SU-DHL-6 (cell line): ENCODE measurements around the gene C19orf67.

Source experiments
- H2AFZ ChIP-seq: fragments of 200-600 bp; sonication (generic); 2 replicates; pipeline ENCODE4 v1.6.1; 2014; ENCODE audit warnings: low read depth, mild to moderate bottlenecking, moderate library complexity, mixed read lengths, antibody characterized with exemption, low read length; ENCODE audit not compliant: severe bottlenecking
- H3F3A ChIP-seq: fragments of 200-600 bp; shearing (Covaris generic); 2 replicates; pipeline ENCODE4 v1.6.0; 2016; ENCODE audit warnings: antibody characterized with exemption, mild to moderate bottlenecking; ENCODE audit not compliant: insufficient read depth
- H3K27ac ChIP-seq: fragments of 200-600 bp; sonication (generic); 2 replicates; pipeline ENCODE4 v1.5.1; 2016; ENCODE audit warnings: low read depth, mild to moderate bottlenecking, low read length, moderate library complexity, mixed read lengths
- H3K27me3 ChIP-seq: fragments of 200-600 bp; sonication (generic), shearing (Covaris generic); 2 replicates; pipeline ENCODE4 v1.6.0; 2014; ENCODE audit warnings: mild to moderate bottlenecking, low read length
- H3K36me3 ChIP-seq: fragments of 200-600 bp; sonication (generic); 2 replicates; pipeline ENCODE4 v1.6.1; 2014; ENCODE audit warnings: mild to moderate bottlenecking, low read length, mixed read lengths
- H3K4me2 ChIP-seq: fragments of 300-600, 200-600 bp; shearing (Covaris generic), sonication (generic); 2 replicates; pipeline ENCODE4 v1.6.0; 2014; ENCODE audit warnings: low read length, low read depth, mild to moderate bottlenecking; ENCODE audit not compliant: poor library complexity, severe bottlenecking
- H3K4me3 ChIP-seq: fragments of 200-600 bp; sonication (generic); 2 replicates; pipeline ENCODE4 v1.5.1; 2014; ENCODE audit warnings: antibody characterized with exemption, low read length, mild to moderate bottlenecking, mixed read lengths; ENCODE audit not compliant: insufficient read depth, poor library complexity, severe bottlenecking
- H3K79me2 ChIP-seq: fragments of 200-600 bp; sonication (generic); 2 replicates; pipeline ENCODE4 v1.6.1; 2014; ENCODE audit warnings: mild to moderate bottlenecking, low read length, moderate library complexity; ENCODE audit not compliant: insufficient read depth
- H3K9ac ChIP-seq: fragments of 200-600 bp; sonication (generic); 2 replicates; pipeline ENCODE4 v1.7.0; 2014; ENCODE audit warnings: mild to moderate bottlenecking, low read length
- H3K9me2 ChIP-seq: fragments of 200-600 bp; sonication (generic); replicated peaks from 2 replicates; pipeline ENCODE4 v1.6.1; 2014; ENCODE audit warnings: low read length; ENCODE audit not compliant: insufficient read depth
- H3K9me3 ChIP-seq: fragments of 200-600 bp; sonication (generic); 2 replicates; pipeline ENCODE4 v1.6.1; 2014; ENCODE audit warnings: low read length, mixed read lengths; ENCODE audit not compliant: insufficient read depth
- H4K20me1 ChIP-seq: fragments of 200-600 bp; sonication (generic); 2 replicates; pipeline ENCODE4 v1.6.1; 2014; ENCODE audit warnings: low read depth, mild to moderate bottlenecking, antibody characterized with exemption, low read length, moderate library complexity, mixed read lengths
- CTCF ChIP-seq: fragments of 200-600 bp; sonication (generic); IDR thresholded peaks from one replicate; pipeline ENCODE4 v1.5.1; 2017; ENCODE audit warnings: antibody characterized with exemption, mild to moderate bottlenecking, low read length, moderate library complexity; ENCODE audit not compliant: insufficient read depth, poor library complexity, severe bottlenecking
- EZH2phosphoT487 ChIP-seq: fragments of 200-600 bp; sonication (generic), shearing (Covaris generic); conservative IDR thresholded peaks from 2 replicates; pipeline ENCODE4 v1.6.1; 2018; ENCODE audit warnings: mild to moderate bottlenecking, antibody characterized with exemption, low read length, moderate library complexity, mixed read lengths

The C19orf67 gene

DNA sequence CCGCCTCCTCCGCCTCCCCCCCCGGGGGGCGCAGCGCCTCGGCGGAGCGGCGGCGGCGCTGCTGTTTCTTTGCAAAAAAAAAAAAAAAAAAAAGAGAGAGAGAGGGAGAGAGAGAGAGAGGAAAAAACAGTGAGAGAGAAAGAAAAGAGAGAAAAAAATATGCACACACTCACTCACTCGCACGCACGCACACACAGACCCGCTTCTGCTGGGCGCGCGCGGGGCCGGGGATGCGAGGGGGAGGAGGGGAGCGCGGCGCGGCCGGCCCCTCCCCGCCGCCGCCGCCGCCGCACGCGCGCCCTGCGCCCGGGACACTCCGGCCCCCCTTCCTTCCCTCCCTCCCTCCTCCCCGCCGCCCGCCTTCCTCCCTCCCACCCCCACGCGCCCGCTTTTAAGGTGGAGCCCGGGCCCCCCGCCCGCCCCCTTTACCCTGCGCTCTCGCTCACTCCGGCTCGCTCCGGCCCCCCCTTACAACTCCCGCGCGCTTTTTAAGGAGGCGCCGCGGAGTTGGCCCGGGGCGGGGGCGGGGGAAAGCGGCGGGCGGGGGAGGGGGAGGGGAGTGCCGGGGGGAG lies 5.0 kb upstream of the C19orf67 start, which contains the start of gene SAMD1:
SAMD1 (minus strand) TSS at position 243 of the 572 bp plus-strand sequence.
- H3K9ac ChIP-seq: peak within 1 kb of the TSS; percentile 97
- peak within 1 kb of the TSS; percentile 91 for H2AFZ ChIP-seq
- H4K20me1 ChIP-seq: no peaks in the 10 kb centered on the region

GRCh38 chr19:14089662-14090508 lies 4.3 kb upstream of the C19orf67 start:
- peak overlapping the region; percentile 83 for H3K27ac ChIP-seq
- H4K20me1 ChIP-seq: no peaks in the 10 kb centered on the region
- no peak for TF ChIP-seq EZH2phosphoT487
- no peak for TF ChIP-seq CTCF
- H3K36me3 ChIP-seq: peaks cover 3% of the 10 kb centered on the region; the same call in 1 of the 2 replicates
- H3F3A ChIP-seq: peaks cover 18% of the 10 kb centered on the region
- peak overlapping the region; percentile 57 for H3K4me2 ChIP-seq
- H3K9ac ChIP-seq: peak overlapping the region; percentile 68
- peak overlapping the region; percentile 79 for H3K4me3 ChIP-seq
- H3K9me2 ChIP-seq: no peaks in the 10 kb centered on the region
- no peaks in the 10 kb centered on the region for H3K27me3 ChIP-seq
- H3K79me2 ChIP-seq: peaks cover 6% of the 10 kb centered on the region
- H2AFZ ChIP-seq: no peak overlapping the region
- H3K9me3 ChIP-seq: no peaks in the 10 kb centered on the region

More for the DNA sequence above, 5.0 kb upstream of the C19orf67 start, which contains the start of gene SAMD1:
- peak within 1 kb of the TSS; percentile 99 for H3K4me3 ChIP-seq
- H3K27me3 ChIP-seq: no peaks in the 10 kb centered on the region
- peak within 1 kb of the TSS; percentile 87 for H3K27ac ChIP-seq
- H3F3A ChIP-seq: peaks cover 19% of the 10 kb centered on the region
- H3K9me2 ChIP-seq: no peaks in the 10 kb centered on the region
- H3K4me2 ChIP-seq: peak within 1 kb of the TSS; percentile 99
- TF ChIP-seq CTCF: no peak
- no peak for TF ChIP-seq EZH2phosphoT487
- H3K9me3 ChIP-seq: no peaks in the 10 kb centered on the region
- peaks cover 3% of the 10 kb centered on the region; the same call in 1 of the 2 replicates for H3K36me3 ChIP-seq
- peaks cover 6% of the 10 kb centered on the region for H3K79me2 ChIP-seq

DNA sequence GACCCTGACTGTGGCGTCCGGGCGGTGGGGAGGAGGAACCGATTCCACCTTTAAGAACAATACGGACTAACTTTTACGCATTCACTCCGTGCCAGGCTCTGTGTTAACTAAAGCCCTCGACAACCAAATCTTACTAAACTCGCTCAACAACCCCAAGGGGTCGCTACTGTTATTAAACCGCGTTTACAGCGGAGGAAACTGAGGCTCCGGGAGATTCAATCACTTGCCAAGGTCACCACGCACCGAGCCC lies 3.8 kb upstream of the C19orf67 start:
- Histone ChIP-seq H3K9me3 (no peaks in the 10 kb centered on the region), H2AFZ (no peak overlapping the region), H3K27me3 (no peaks in the 10 kb centered on the region), H3K9ac (peak overlapping the region; percentile 68), H3F3A (peaks cover 13% of the 10 kb centered on the region; the same call in 1 of the 2 replicates), H3K4me2 (peak overlapping the region; percentile 52), H3K36me3 (peaks cover 3% of the 10 kb centered on the region; the same call in 1 of the 2 replicates), H3K79me2 (peaks cover 6% of the 10 kb centered on the region), H3K4me3 (peak overlapping the region; percentile 79), H3K9me2 (no peaks in the 10 kb centered on the region), H3K27ac (peak overlapping the region; percentile 57; the same call in 1 of the 2 replicates), H4K20me1 (no peaks in the 10 kb centered on the region)
- TF ChIP-seq CTCF (peak; percentile 58), EZH2phosphoT487 (no peak)
